GM10266 (cell line): ENCODE results near the gene HIF1A.
"Not testable (repeated sequence)": the region's sequence is repeated elsewhere in the genome, so short reads cannot be mapped to it uniquely, and the experiment has no call there.

Experiments
- DNase-seq: peaks from one replicate; pipeline ENCODE4 v3.0.0; 2012; ENCODE audit errors: extremely low spot score
- CTCF ChIP-seq: IDR thresholded peaks from 2 replicates; pipeline ENCODE4 v1.5.1; 2012; ENCODE audit warnings: mild to moderate bottlenecking, low read depth; ENCODE audit not compliant: control insufficient read depth, insufficient read depth; ENCODE audit errors: missing control alignments

The HIF1A gene

DNA sequence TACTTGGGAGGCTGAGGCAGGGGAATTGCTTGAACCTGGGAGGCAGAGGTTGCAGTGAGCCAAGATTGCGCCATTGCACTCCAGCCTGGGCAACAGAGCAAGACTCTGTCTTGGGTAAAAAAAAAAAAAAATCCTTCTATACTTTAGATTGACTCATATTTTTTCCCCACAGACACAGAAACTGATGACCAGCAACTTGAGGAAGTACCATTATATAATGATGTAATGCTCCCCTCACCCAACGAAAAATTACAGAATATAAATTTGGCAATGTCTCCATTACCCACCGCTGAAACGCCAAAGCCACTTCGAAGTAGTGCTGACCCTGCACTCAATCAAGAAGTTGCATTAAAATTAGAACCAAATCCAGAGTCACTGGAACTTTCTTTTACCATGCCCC is 42.6 kb downstream of the HIF1A start:
- no peak for DNase-seq
- TF ChIP-seq CTCF, result no peak

GRCh38 chr14:61739133-61739532 is 43.8 kb downstream of the HIF1A start:
- DNase-seq, result no peak
- no peak for TF ChIP-seq CTCF

GRCh38 chr14:61742371-61742770 is 47.1 kb downstream of the HIF1A start:
- no peak for DNase-seq
- no peak for TF ChIP-seq CTCF

- DNase-seq, result no peak
- TF ChIP-seq CTCF, result no peak
Observed at GRCh38 chr14:61744238-61744637, 48.9 kb downstream of the HIF1A start.

GRCh38 chr14:61746346-61746745 is 51.0 kb downstream of the HIF1A start:
- DNase-seq, result not testable (repeated sequence)

GRCh38 chr14:61746881-61747280 is 51.6 kb downstream of the HIF1A start:
- no peak for DNase-seq
- TF ChIP-seq CTCF, result no peak

GRCh38 chr14:61747342-61747741 is 52.0 kb downstream of the HIF1A start:
- no peak for DNase-seq
- no peak for TF ChIP-seq CTCF

- TF ChIP-seq CTCF, result no peak
- no peak for DNase-seq
Observed at GRCh38 chr14:61749264-61749663, 54.0 kb downstream of the HIF1A start.
